Measurements from ENCODE around the gene FN3KRP. TPM values are rescaled to one million over a fixed set of nuclear protein-coding genes. Genes with fewer than 3 reads are reported as not detected.
A peak's percentile ranks its signal among the peaks of the same experiment; 100 is the strongest.

The FN3KRP gene
- total and polyA plus RNA-seq, 2 of the 13 experiments (the other 11 are each of a cell fraction or from before 2014, with no cell fraction given): 22.4 to 28.2 TPM

GRCh38 chr17:82703935-82704865, 12.3 kb upstream of the FN3KRP start (continued):
- TF ChIP-seq ZNF800 (CRISPR knock-in tag; IDR thresholded peaks at IDR 0.05) (peak; percentile 23; the same call in 1 of the 2 replicates), MAFF (IDR thresholded peaks at IDR 0.05; ENCODE audit: low read depth, low read length) (peak; percentile 15; the same call in 1 of the 2 replicates), ZNF343 (CRISPR knock-in tag; IDR thresholded peaks at IDR 0.05) (0 out of 2 replicates have a peak, but pooled peaks have one; percentile 54), ZNF597 (CRISPR knock-in tag; IDR thresholded peaks at IDR 0.05) (no peak), E2F5 (CRISPR knock-in tag; conservative IDR thresholded peaks at IDR 0.05) (no peak), MTA1 (CRISPR knock-in tag; IDR thresholded peaks at IDR 0.05; ENCODE audit: borderline replicate concordance) (peak; percentile 80; the same call in 1 of the 2 replicates), SNAI1 (CRISPR knock-in tag; IDR thresholded peaks at IDR 0.05; ENCODE audit: borderline replicate concordance) (0 out of 2 replicates have a peak, but pooled peaks have one; percentile 50), ZNF143 (CRISPR knock-in tag; IDR thresholded peaks at IDR 0.05) (peak; percentile 49; the same call in 1 of the 2 replicates), IKZF5 (CRISPR knock-in tag; IDR thresholded peaks at IDR 0.05) (peak; percentile 29; the same call in 1 of the 2 replicates), ZNF235 (CRISPR knock-in tag; IDR thresholded peaks at IDR 0.05; ENCODE audit: borderline replicate concordance) (no peak), ZNF563 (CRISPR knock-in tag; IDR thresholded peaks at IDR 0.05) (no peak), PITX1 (CRISPR knock-in tag; IDR thresholded peaks at IDR 0.05) (no peak), ZNF317 (CRISPR knock-in tag; IDR thresholded peaks at IDR 0.05) (no peak), ATRX (CRISPR knock-in tag; IDR thresholded peaks at IDR 0.05; ENCODE audit: borderline replicate concordance) (no peak), ZNF605 (CRISPR knock-in tag; IDR thresholded peaks at IDR 0.05) (no peak), PHB2 (IDR thresholded peaks at IDR 0.05; ENCODE audit: partially characterized antibody) (no peak), SAP130 (CRISPR knock-in tag; IDR thresholded peaks at IDR 0.05; ENCODE audit: low read depth) (peak; percentile 76), RFXANK (CRISPR knock-in tag; IDR thresholded peaks at IDR 0.05) (no peak), THAP9 (CRISPR knock-in tag; IDR thresholded peaks at IDR 0.05; ENCODE audit: borderline replicate concordance) (peak; percentile 46; the same call in 1 of the 2 replicates), NFKB2 (CRISPR knock-in tag; IDR thresholded peaks at IDR 0.05; ENCODE audit: borderline replicate concordance) (no peak), ZBTB7B (CRISPR knock-in tag; IDR thresholded peaks at IDR 0.05) (peak; percentile 77), PHF8 (CRISPR knock-in tag; IDR thresholded peaks at IDR 0.05) (peak; percentile 47; the same call in 1 of the 2 replicates)
